H54 (cell line): ENCODE measurements around the gene HERC5.

Source experiments
- DNase-seq: peaks from one replicate; pipeline ENCODE4 v3.0.0; 2011; ENCODE audit warnings: low spot score, mixed read lengths; ENCODE audit not compliant: insufficient read length
- FAIRE-seq: peaks from 3 replicates; lab custom pipeline; 2011; peaks lifted over from hg19 to GRCh38; lab: Jason Lieb, UNC
- POLR2A ChIP-seq: IDR thresholded peaks from 2 replicates; pipeline ENCODE4 v1.6.1; 2011; ENCODE audit warnings: low read depth, mild to moderate bottlenecking, low read length

HERC5 gene

GRCh38 chr4:88465653-88466192 is 8.8 kb downstream of the HERC5 start:
- TF ChIP-seq POLR2A: no peak
- DNase-seq (no peak), FAIRE-seq (no peak)

- no peak for DNase-seq
- TF ChIP-seq POLR2A: no peak
- no peak for FAIRE-seq
These were observed 10.5 kb downstream of the HERC5 start for GRCh38 chr4:88467392-88467791.

- TF ChIP-seq POLR2A: no peak
- DNase-seq (no peak), FAIRE-seq (no peak)
These were observed 20.4 kb downstream of the HERC5 start for GRCh38 chr4:88477229-88477860.

- FAIRE-seq: no peak
- no peak for DNase-seq
- no peak for TF ChIP-seq POLR2A
These were observed 21.3 kb downstream of the HERC5 start for GRCh38 chr4:88478247-88478646.

GRCh38 chr4:88481537-88481936 is 24.6 kb downstream of the HERC5 start:
- no peak for FAIRE-seq

GRCh38 chr4:88489100-88489761 is 32.3 kb downstream of the HERC5 start:
- DNase-seq: no peak
- no peak for FAIRE-seq

More at GRCh38 chr4:88481537-88481936, 24.6 kb downstream of the HERC5 start:
- TF ChIP-seq POLR2A: no peak
- DNase-seq: no peak

GRCh38 chr4:88497859-88498409 is 41.0 kb downstream of the HERC5 start:
- TF ChIP-seq POLR2A: no peak
- FAIRE-seq (no peak), DNase-seq (no peak)

More at GRCh38 chr4:88489100-88489761, 32.3 kb downstream of the HERC5 start:
- TF ChIP-seq POLR2A: no peak

GRCh38 chr4:88503344-88503743 is 46.4 kb downstream of the HERC5 start:
- no peak for TF ChIP-seq POLR2A
- FAIRE-seq: no peak
- DNase-seq: no peak

GRCh38 chr4:88511236-88511635 is 54.3 kb downstream of the HERC5 start:
- no peak for FAIRE-seq
- no peak for TF ChIP-seq POLR2A
- no peak for DNase-seq

GRCh38 chr4:88514557-88515511 is 57.9 kb downstream of the HERC5 start:
- DNase-seq: no peak
- FAIRE-seq: no peak
- no peak for TF ChIP-seq POLR2A

- TF ChIP-seq POLR2A: no peak
- FAIRE-seq (no peak), DNase-seq (no peak)
These were observed 59.8 kb downstream of the HERC5 start for GRCh38 chr4:88516746-88517145.

- FAIRE-seq (no peak), DNase-seq (no peak)
- TF ChIP-seq POLR2A: no peak
These were observed 60.9 kb downstream of the HERC5 start for GRCh38 chr4:88517825-88518224.

- TF ChIP-seq POLR2A: no peak
- FAIRE-seq: no peak
- DNase-seq: no peak
These were observed 62.0 kb downstream of the HERC5 start for GRCh38 chr4:88518911-88519310.

- FAIRE-seq: no peak
- TF ChIP-seq POLR2A: no peak
- DNase-seq: no peak
These were observed 65.9 kb downstream of the HERC5 start for GRCh38 chr4:88522702-88523324.
